Measurements from ENCODE around the gene GABRR2. TPM values are rescaled to one million over a fixed set of nuclear protein-coding genes. Genes with fewer than 3 reads are reported as not detected.

GABRR2 gene
- total RNA-seq, 1 donor from 2014 or later, result not detected

GRCh38 chr6:89317067-89317466, 2.0 kb upstream of the GABRR2 start:
- TF ChIP-seq, protein P1, sequence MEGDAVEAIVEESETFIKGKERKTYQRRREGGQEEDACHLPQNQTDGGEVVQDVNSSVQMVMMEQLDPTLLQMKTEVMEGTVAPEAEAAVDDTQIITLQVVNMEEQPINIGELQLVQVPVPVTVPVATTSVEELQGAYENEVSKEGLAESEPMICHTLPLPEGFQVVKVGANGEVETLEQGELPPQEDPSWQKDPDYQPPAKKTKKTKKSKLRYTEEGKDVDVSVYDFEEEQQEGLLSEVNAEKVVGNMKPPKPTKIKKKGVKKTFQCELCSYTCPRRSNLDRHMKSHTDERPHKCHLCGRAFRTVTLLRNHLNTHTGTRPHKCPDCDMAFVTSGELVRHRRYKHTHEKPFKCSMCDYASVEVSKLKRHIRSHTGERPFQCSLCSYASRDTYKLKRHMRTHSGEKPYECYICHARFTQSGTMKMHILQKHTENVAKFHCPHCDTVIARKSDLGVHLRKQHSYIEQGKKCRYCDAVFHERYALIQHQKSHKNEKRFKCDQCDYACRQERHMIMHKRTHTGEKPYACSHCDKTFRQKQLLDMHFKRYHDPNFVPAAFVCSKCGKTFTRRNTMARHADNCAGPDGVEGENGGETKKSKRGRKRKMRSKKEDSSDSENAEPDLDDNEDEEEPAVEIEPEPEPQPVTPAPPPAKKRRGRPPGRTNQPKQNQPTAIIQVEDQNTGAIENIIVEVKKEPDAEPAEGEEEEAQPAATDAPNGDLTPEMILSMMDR (IDR thresholded peaks at IDR 0.05), result no peak
- TF ChIP-seq EZH2 (IDR thresholded peaks at IDR 0.05) (no peak), EZH2phosphoT487 (IDR thresholded peaks at IDR 0.05) (no peak)
- Histone ChIP-seq H3K4me3 (no peak overlapping the region), H3K27me3 (no peaks in the 10 kb centered on the region), H3K4me2 (no peak overlapping the region), H3K27ac (no peak overlapping the region), H3K4me1 (peaks cover 15% of the 10 kb centered on the region), H3F3A (ENCODE audit: low read depth) (peaks cover 7% of the 10 kb centered on the region), H3K79me2 (ENCODE audit: low read depth) (no peaks in the 10 kb centered on the region), H2AFZ (replicated peaks) (no peak overlapping the region), H4K20me1 (ENCODE audit: low read depth) (no peaks in the 10 kb centered on the region), H3K9ac (no peak overlapping the region), H3K36me3 (no peaks in the 10 kb centered on the region), H3K9me3 (ENCODE audit: low read depth) (peaks cover 7% of the 10 kb centered on the region)
- Mint-ChIP-seq H3K4me3 (no peak overlapping the region), H3K9me3 (peaks cover 28% of the 10 kb centered on the region), H3K27ac (no peak overlapping the region), H3K36me3 (peaks cover 25% of the 10 kb centered on the region), H3K27me3 (ENCODE audit: insufficient read depth, low read depth) (peaks cover 5% of the 10 kb centered on the region), H3K4me1 (peaks cover 15% of the 10 kb centered on the region)
- DNase-seq (ENCODE audit: low spot score), result no peak

DNA sequence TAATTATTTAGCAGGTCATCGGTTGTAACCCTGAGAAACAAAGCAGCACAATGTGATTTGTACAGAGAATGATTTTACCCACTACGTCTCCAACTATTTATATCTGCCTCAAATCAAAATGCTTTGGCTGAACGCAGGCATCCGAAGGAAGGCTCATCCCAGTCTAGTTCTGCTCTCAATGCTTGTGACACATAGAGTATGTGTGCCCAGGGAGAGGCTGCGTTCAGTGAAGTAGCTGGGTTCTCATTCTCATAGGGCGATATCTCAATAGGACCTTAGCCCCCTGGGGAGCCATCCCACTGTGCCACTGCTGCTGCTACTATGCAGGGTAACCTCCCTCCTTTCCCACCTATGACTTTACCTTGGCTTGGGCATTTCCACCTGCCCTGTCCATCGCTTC, 407 bp downstream of the GABRR2 start:
- Histone ChIP-seq H4K20me1 (ENCODE audit: low read depth) (no peaks in the 10 kb centered on the region), H3K4me2 (no peak overlapping the region), H2AFZ (replicated peaks) (no peak overlapping the region), H3K79me2 (ENCODE audit: low read depth) (no peaks in the 10 kb centered on the region), H3K9me3 (ENCODE audit: low read depth) (no peaks in the 10 kb centered on the region), H3K4me1 (peaks cover 19% of the 10 kb centered on the region), H3K36me3 (no peaks in the 10 kb centered on the region), H3K9ac (no peak overlapping the region), H3K4me3 (no peak overlapping the region), H3K27me3 (no peaks in the 10 kb centered on the region), H3F3A (ENCODE audit: low read depth) (peaks cover 10% of the 10 kb centered on the region), H3K27ac (no peak overlapping the region)
- H3K9me3 Mint-ChIP-seq, result peaks cover 12% of the 10 kb centered on the region
- no peak overlapping the region for H3K4me3 Mint-ChIP-seq
- H3K27ac Mint-ChIP-seq, result no peak overlapping the region
- H3K27me3 Mint-ChIP-seq (ENCODE audit: insufficient read depth, low read depth), result peaks cover 7% of the 10 kb centered on the region
- TF ChIP-seq EZH2 (IDR thresholded peaks at IDR 0.05) (no peak), EZH2phosphoT487 (IDR thresholded peaks at IDR 0.05) (no peak)
- TF ChIP-seq, protein P1 (IDR thresholded peaks at IDR 0.05), result no peak
- H3K36me3 Mint-ChIP-seq, result peaks cover 9% of the 10 kb centered on the region
- peaks cover 35% of the 10 kb centered on the region for H3K4me1 Mint-ChIP-seq
- no peak for DNase-seq (ENCODE audit: low spot score)

- H3K27me3 Mint-ChIP-seq (ENCODE audit: insufficient read depth, low read depth), result peaks cover 7% of the 10 kb centered on the region
- H3K4me3 ChIP-seq, result no peak overlapping the region
- H2AFZ ChIP-seq (replicated peaks), result no peak overlapping the region
- peaks cover 4% of the 10 kb centered on the region for H3K9me3 Mint-ChIP-seq
- no peaks in the 10 kb centered on the region for H3K9me3 ChIP-seq (ENCODE audit: low read depth)
- no peaks in the 10 kb centered on the region for H3K36me3 ChIP-seq
- peaks cover 10% of the 10 kb centered on the region for H3F3A ChIP-seq (ENCODE audit: low read depth)
- no peak overlapping the region for H3K4me3 Mint-ChIP-seq
- peaks cover 9% of the 10 kb centered on the region for H3K36me3 Mint-ChIP-seq
- no peak overlapping the region for H3K27ac Mint-ChIP-seq
- TF ChIP-seq EZH2 (IDR thresholded peaks at IDR 0.05), result no peak
- no peak for TF ChIP-seq EZH2phosphoT487 (IDR thresholded peaks at IDR 0.05)
- TF ChIP-seq, protein P1 (IDR thresholded peaks at IDR 0.05), result no peak
- no peaks in the 10 kb centered on the region for H3K79me2 ChIP-seq (ENCODE audit: low read depth)
- peaks cover 35% of the 10 kb centered on the region for H3K4me1 Mint-ChIP-seq
- no peaks in the 10 kb centered on the region for H4K20me1 ChIP-seq (ENCODE audit: low read depth)
- no peak overlapping the region for H3K9ac ChIP-seq
- peaks cover 19% of the 10 kb centered on the region for H3K4me1 ChIP-seq
- H3K4me2 ChIP-seq, result no peak overlapping the region
- DNase-seq (ENCODE audit: low spot score), result no peak
- no peak overlapping the region for H3K27ac ChIP-seq
- no peaks in the 10 kb centered on the region for H3K27me3 ChIP-seq
Measured at GRCh38 chr6:89313006-89313405, 2.1 kb downstream of the GABRR2 start.

All from neural progenitor cell (in vitro differentiated cells).